H1 (cell line): ENCODE measurements around the gene POLRMT. TPM values are rescaled to one million over a fixed set of nuclear protein-coding genes. Genes with fewer than 3 reads are reported as not detected.
A peak's percentile ranks its signal among the peaks of the same experiment; 100 is the strongest.

ENCODE experiments used
- CTCF ChIA-PET: fragments of 300-600 bp; sonication (Branson Sonifier 250); formaldehyde crosslinking; loops from one replicate; lab custom pipeline; 2021; ENCODE audit not compliant: partially characterized antibody; lab: Charles Lee
- POLR2A ChIA-PET: fragments of 300-600 bp; sonication (Branson Sonifier 250); formaldehyde crosslinking; loops from one replicate; lab custom pipeline; 2021; ENCODE audit warnings: inconsistent platforms; ENCODE audit not compliant: partially characterized antibody; lab: Charles Lee
- DNase-seq, 2 experiments: peaks; one replicate each; pipeline versions ENCODE4 v3.0.0 to v3.0.0-alpha.2; 2010 to 2022; ENCODE audit warnings: low spot score in 2 of 2, low read depth in 1 of 2, mixed read lengths in 1 of 2
- FAIRE-seq: peaks from 2 replicates; lab custom pipeline; 2011; peaks lifted over from hg19 to GRCh38; lab: Jason Lieb, UNC
- H2AFZ ChIP-seq: 2 replicates; pipeline ENCODE4 v1.8.1; 2012; ENCODE audit warnings: low read length, inconsistent platforms
- H2AK5ac ChIP-seq: 2 replicates; pipeline ENCODE4 v1.6.1; 2013; ENCODE audit warnings: low read depth, low read length
- H2BK120ac ChIP-seq: replicated peaks from 2 replicates; pipeline ENCODE3; 2013; ENCODE audit warnings: low read depth, low read length, inconsistent platforms
- H2BK12ac ChIP-seq: 2 replicates; pipeline ENCODE4 v1.6.1; 2013; ENCODE audit warnings: low read depth, low read length
- H2BK15ac ChIP-seq: 2 replicates; pipeline ENCODE4 v1.6.1; 2013; ENCODE audit warnings: low read length
- H2BK20ac ChIP-seq: 2 replicates; pipeline ENCODE4 v1.6.1; 2013; ENCODE audit warnings: low read length
- H2BK5ac ChIP-seq: 2 replicates; pipeline ENCODE4 v1.6.1; 2013; ENCODE audit warnings: low read depth, low read length
- H3K14ac ChIP-seq: 2 replicates; pipeline ENCODE4 v1.6.1; 2013; ENCODE audit warnings: inconsistent platforms; ENCODE audit not compliant: insufficient read length
- H3K18ac ChIP-seq: 2 replicates; pipeline ENCODE4 v1.6.1; 2013; ENCODE audit warnings: low read length; ENCODE audit errors: extremely low read depth
- H3K23ac ChIP-seq: 2 replicates; pipeline ENCODE4 v1.6.1; 2013; ENCODE audit warnings: inconsistent platforms; ENCODE audit not compliant: insufficient read length
- H3K23me2 ChIP-seq: 2 replicates; pipeline ENCODE4 v1.6.1; 2013; ENCODE audit warnings: low read depth, low read length
- H3K27ac ChIP-seq: 2 replicates; pipeline ENCODE4 v1.6.1; 2011; ENCODE audit warnings: low read depth, low read length, inconsistent platforms
- H3K27me3 ChIP-seq, 4 experiments: replicated peaks in 1 of 4; 1 replicate in 1 of 4; 2 replicates in 3 of 4; pipeline versions ENCODE4 v1.6.1 to v1.8.1; 2011 to 2013; ENCODE audit warnings: low read length in 3 of 4, mild to moderate bottlenecking in 3 of 4, inconsistent platforms in 2 of 4, mixed read lengths in 2 of 4, moderate library complexity in 1 of 4; ENCODE audit not compliant: control insufficient read depth in 3 of 4, insufficient read depth in 3 of 4; ENCODE audit errors: extremely low read depth in 1 of 4
- H3K36me3 ChIP-seq, 4 experiments: 2 replicates each; pipeline versions ENCODE4 v1.6.1 to v1.8.1; 2011 to 2013; ENCODE audit warnings: mild to moderate bottlenecking in 4 of 4, low read length in 3 of 4, moderate library complexity in 2 of 4, control low read depth in 1 of 4, inconsistent platforms in 1 of 4; ENCODE audit not compliant: insufficient read depth in 4 of 4, control insufficient read depth in 2 of 4
- H3K4ac ChIP-seq: replicated peaks from 2 replicates; pipeline ENCODE3; 2013; ENCODE audit warnings: low read length, low read depth, mixed read lengths, inconsistent platforms; ENCODE audit not compliant: insufficient read length
- H3K4me1 ChIP-seq, 4 experiments: replicated peaks in 1 of 4; 1 replicate in 1 of 4; 2 replicates in 3 of 4; pipeline versions ENCODE4 v1.6.1 to v1.8.1; 2011 to 2013; ENCODE audit warnings: low read length in 3 of 4, inconsistent platforms in 2 of 4, mixed read lengths in 1 of 4; ENCODE audit not compliant: insufficient read depth in 4 of 4, control insufficient read depth in 3 of 4
- H3K4me2 ChIP-seq, 2 experiments: 2 replicates each; pipeline versions ENCODE4 v1.6.1 to v1.8.1; 2011 to 2013; ENCODE audit warnings: low read depth in 2 of 2, low read length in 2 of 2, control low read depth in 1 of 2, inconsistent platforms in 1 of 2, mild to moderate bottlenecking in 1 of 2; ENCODE audit not compliant: insufficient read depth in 1 of 2
- H3K4me3 ChIP-seq, 4 experiments: fragments of 200-600, 300-600 bp in 1 of 4; sonication (generic), shearing (Covaris generic), sonication (Bioruptor Twin) in 1 of 4; 2 replicates each; pipeline versions ENCODE4 v1.5.1 to v1.8.1; 2011 to 2016; ENCODE audit warnings: low read length in 4 of 4, low read depth in 3 of 4, control low read depth in 2 of 4, inconsistent platforms in 2 of 4, mild to moderate bottlenecking in 2 of 4, mixed read lengths in 1 of 4, moderate library complexity in 1 of 4; ENCODE audit not compliant: insufficient read depth in 2 of 4; ENCODE audit errors: extremely low read depth in 1 of 4
- H3K56ac ChIP-seq: replicated peaks from 2 replicates; pipeline ENCODE3; 2013; ENCODE audit warnings: low read depth, mild to moderate bottlenecking, mixed read lengths, low read length, inconsistent platforms; ENCODE audit not compliant: insufficient read length
- H3K79me1 ChIP-seq: 2 replicates; pipeline ENCODE4 v1.6.1; 2013; ENCODE audit warnings: low read depth, low read length, control low read depth
- H3K79me2 ChIP-seq, 2 experiments: 2 replicates each; pipeline versions ENCODE4 v1.6.1 to v1.8.1; 2012 to 2013; ENCODE audit warnings: low read length in 2 of 2, mild to moderate bottlenecking in 2 of 2, inconsistent platforms in 1 of 2; ENCODE audit not compliant: insufficient read depth in 2 of 2, control insufficient read depth in 1 of 2
- H3K9ac ChIP-seq, 4 experiments: replicated peaks in 1 of 4; 1 replicate in 1 of 4; 2 replicates in 3 of 4; pipeline versions ENCODE4 v1.6.1 to v1.8.1; 2011 to 2013; ENCODE audit warnings: low read depth in 3 of 4, low read length in 3 of 4, control low read depth in 2 of 4, mild to moderate bottlenecking in 2 of 4, moderate library complexity in 2 of 4, inconsistent platforms in 1 of 4; ENCODE audit errors: extremely low read depth in 1 of 4
- H3K9me3 ChIP-seq, 2 experiments: 2 replicates each; pipeline versions ENCODE4 v1.6.1 to v1.8.1; 2012 to 2013; ENCODE audit warnings: mild to moderate bottlenecking in 2 of 2, moderate library complexity in 2 of 2, control low read depth in 1 of 2, inconsistent platforms in 1 of 2, low read depth in 1 of 2, low read length in 1 of 2, mixed read lengths in 1 of 2; ENCODE audit not compliant: insufficient read depth in 2 of 2
- H4K20me1 ChIP-seq, 2 experiments: replicated peaks in 1 of 2; 2 replicates each; pipeline versions ENCODE3 to v1.8.1; 2011 to 2013; ENCODE audit warnings: inconsistent platforms in 2 of 2, low read length in 2 of 2, mild to moderate bottlenecking in 1 of 2; ENCODE audit not compliant: insufficient read depth in 2 of 2, control insufficient read depth in 1 of 2
- H4K5ac ChIP-seq: 2 replicates; pipeline ENCODE4 v1.6.1; 2013; ENCODE audit warnings: low read length, low read depth, mixed read lengths, inconsistent platforms; ENCODE audit not compliant: insufficient read length
- H4K8ac ChIP-seq: 2 replicates; pipeline ENCODE4 v1.8.0; 2013; ENCODE audit warnings: mild to moderate bottlenecking, moderate library complexity, low read length, inconsistent platforms; ENCODE audit not compliant: insufficient read depth; ENCODE audit errors: extremely low read depth
- H4K91ac ChIP-seq: replicated peaks from 2 replicates; pipeline ENCODE3; 2013; ENCODE audit warnings: low read length, mixed read lengths, inconsistent platforms; ENCODE audit not compliant: insufficient read length
- ASH2L ChIP-seq: fragments of 200-600, 300-600 bp; sonication (generic); IDR thresholded peaks from one replicate; pipeline ENCODE4 v1.7.1; 2017; ENCODE audit warnings: low read length
- CBX8 ChIP-seq: fragments of 300-800, 300-1000 bp; sonication (generic); IDR thresholded peaks from 2 replicates; pipeline ENCODE4 v1.7.1; 2016; ENCODE audit warnings: low read depth, low read length, borderline replicate concordance
- HDAC6 ChIP-seq: IDR thresholded peaks from one replicate; pipeline ENCODE4 v1.7.1; 2012; ENCODE audit warnings: low read depth, mild to moderate bottlenecking, inconsistent platforms, low read length, moderate library complexity
- PHF8 ChIP-seq: fragments of 200-600 bp; sonication (generic); conservative IDR thresholded peaks from 2 replicates; pipeline ENCODE4 v1.7.1; 2012; ENCODE audit warnings: low read depth, mild to moderate bottlenecking, inconsistent platforms, low read length, moderate library complexity
- POLR2AphosphoS5 ChIP-seq: IDR thresholded peaks from 2 replicates; pipeline ENCODE4 v1.6.1; 2011; ENCODE audit warnings: low read depth, low read length
- SIN3A ChIP-seq, 2 experiments: IDR thresholded peaks in 1 of 2; conservative IDR thresholded peaks in 1 of 2; 2 replicates each; pipeline ENCODE4 v1.6.1; 2011 to 2012; ENCODE audit warnings: low read length in 2 of 2, improper control_type of control experiment in 1 of 2, low read depth in 1 of 2, mild to moderate bottlenecking in 1 of 2
- SIX5 ChIP-seq: IDR thresholded peaks from 2 replicates; pipeline ENCODE4 v1.6.1; 2011; ENCODE audit warnings: mild to moderate bottlenecking, low read depth, low read length
- SP2 ChIP-seq: IDR thresholded peaks from 2 replicates; pipeline ENCODE4 v1.6.1; 2012; ENCODE audit warnings: mild to moderate bottlenecking, low read length, inconsistent platforms
- ZNF274 ChIP-seq: IDR thresholded peaks from 2 replicates; pipeline ENCODE4 v1.7.0; 2012; ENCODE audit warnings: low read length, borderline replicate concordance; ENCODE audit errors: extremely low read depth
- WGBS, 2 experiments: shearing (Covaris generic) in 1 of 2; methylation state at CpG; one replicate each; pipeline versions ENCODE4 v1.1.6 to v1.1.7; 2013 to 2015; ENCODE audit warnings: low lambda C conversion rate in 2 of 2, mixed read lengths in 2 of 2, inconsistent platforms in 1 of 2, low coverage in 1 of 2, missing lambda C conversion rate in 1 of 2; ENCODE audit not compliant: insufficient replicate concordance in 2 of 2, insufficient coverage in 1 of 2, insufficient read length in 1 of 2; ENCODE audit errors: extremely low coverage in 1 of 2, missing lambda C conversion rate in 1 of 2; 5-methylcytosine and 5-hydroxymethylcytosine counted together
- polyA plus RNA-seq, 7 experiments: library from polyadenylated mRNA; depleted of rRNA in 3 of 7; stranded (reverse) in 5 of 7; unstranded in 2 of 7; fragments of >200 nt in 5 of 7; fragments of 200-250 nt in 2 of 7; gene quantifications; 1 replicate in 5 of 7; 2 replicates in 1 of 7; 4 replicates in 1 of 7; pipeline versions ENCODE4 v1.2.1 to v1.2.3, GENCODE V29; 2011 to 2013; ENCODE audit warnings: missing spikeins in 2 of 7, mixed read lengths in 2 of 7
- total RNA-seq: library from RNA; stranded (reverse); fragmentation: NEBNext Ultra II Directional; extraction: Animal tissue kit (Norgen Biotek cat#: 25700); gene quantifications from 2 replicates; pipeline ENCODE4 v1.2.1, GENCODE V29; 2021
- TF ChIP-seq, protein P1 (sequence below): IDR thresholded peaks from 2 replicates; pipeline ENCODE4 v1.6.1; 2011; ENCODE audit warnings: low read depth, mild to moderate bottlenecking, low read length; ENCODE audit not compliant: insufficient read depth

POLRMT gene
- total and polyA plus RNA-seq, 2 of the 8 experiments (the other 6 are each of a cell fraction or from before 2014, with no cell fraction given): 93.0 to 111 TPM

DNA sequence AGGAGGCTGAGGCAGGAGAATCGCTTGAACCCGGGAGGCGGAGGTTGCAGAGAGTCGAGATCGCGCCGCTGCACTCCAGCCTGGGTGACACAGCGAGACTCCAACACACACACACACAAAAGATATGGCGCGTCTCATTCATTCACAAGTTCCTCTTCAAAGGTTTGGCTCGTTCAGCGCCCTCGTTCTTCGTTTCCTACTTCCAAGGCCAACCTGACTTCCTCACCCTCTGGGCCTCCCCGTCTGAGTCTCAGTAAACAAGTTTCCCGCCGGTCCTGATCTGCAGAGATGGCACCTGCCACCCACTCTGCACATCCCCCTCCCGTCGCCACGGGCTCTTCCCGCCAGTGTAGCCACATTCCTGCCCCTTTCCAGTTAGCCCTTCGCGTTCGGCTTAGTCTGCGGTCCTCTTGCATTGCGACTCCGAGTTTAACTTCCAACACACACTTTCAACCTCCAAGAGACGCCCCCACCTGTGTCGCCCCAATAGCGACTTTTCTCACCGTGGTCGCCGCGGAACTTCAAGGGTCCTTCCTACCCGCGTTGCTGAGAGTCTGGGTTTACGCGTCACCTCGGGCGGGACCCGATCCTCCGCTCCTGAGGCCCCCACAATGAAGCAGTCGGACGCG, 62.3 kb downstream of the POLRMT start:
- Histone ChIP-seq H4K20me1 (peaks cover 8 to 15% of the 10 kb centered on the region in 2 experiments), H2BK5ac (peak overlapping the region; percentile 96), H4K5ac (peak overlapping the region; percentile 75), H4K91ac (peak overlapping the region; percentile 99), H3K23ac (no peak overlapping the region), H3K79me1 (0 out of 2 replicates have a peak, but pooled peaks cover 2% of the 10 kb centered on the region), H3K23me2 (peaks cover 11% of the 10 kb centered on the region; the same call in 1 of the 2 replicates), H3K4ac (peak overlapping the region; percentile 71), H4K8ac (peak overlapping the region; percentile 88), H3K27me3 (peaks cover 0 to 3% (median 0%) of the 10 kb centered on the region in 4 experiments; a peak in 1 of 7 replicates), H2BK12ac (peak overlapping the region; percentile 86), H3K4me3 (peak overlapping the region; percentile 43 to 96 (median 76)), H3K27ac (peak overlapping the region; percentile 64; the same call in 1 of the 2 replicates), H3K18ac (peak overlapping the region; percentile 85), H2BK20ac (peak overlapping the region; percentile 28; the same call in 1 of the 2 replicates), H3K4me1 (peaks cover 0 to 18% (median 10%) of the 10 kb centered on the region in 4 experiments; a peak in 5 of 7 replicates), H3K14ac (peak overlapping the region; percentile 20), H3K9ac (peak overlapping the region; percentile 56 to 90 (median 76)), H2AK5ac (peak overlapping the region; percentile 17; the same call in 1 of the 2 replicates), H3K9me3 (peaks cover 0 to 5% of the 10 kb centered on the region in 2 experiments; a peak in 1 of 4 replicates), H2BK15ac (peak overlapping the region; percentile 92), H3K4me2 (peak overlapping the region; percentile 86 to 99), H2BK120ac (peak overlapping the region; percentile 96), H3K56ac (peak overlapping the region; percentile 86), H3K79me2 (peaks cover 29 to 36% of the 10 kb centered on the region in 2 experiments; a peak in 3 of 4 replicates), H2AFZ (peak overlapping the region; percentile 10; the same call in 1 of the 2 replicates), H3K36me3 (peaks cover 0 to 3% (median 0%) of the 10 kb centered on the region in 4 experiments; a peak in 3 of 8 replicates)
- FAIRE-seq: no peak
- DNase-seq: peak in 1 of 2 experiments; percentile 77
- CTCF ChIA-PET: no interaction called here
- POLR2A ChIA-PET: interaction anchor here (0.8 to 2.4 kb wide), 27 partner anchors 11 to 157 kb away, joined by 3 to 12 read pairs (median 4); partner anchors contain the start of gene CDC34
- WGBS, 2 experiments: 6% methylated on average over 45 of the region's 45 CpGs; no CpG with 5 or more reads in 1 of the 2 experiments
- TF ChIP-seq, protein P1, sequence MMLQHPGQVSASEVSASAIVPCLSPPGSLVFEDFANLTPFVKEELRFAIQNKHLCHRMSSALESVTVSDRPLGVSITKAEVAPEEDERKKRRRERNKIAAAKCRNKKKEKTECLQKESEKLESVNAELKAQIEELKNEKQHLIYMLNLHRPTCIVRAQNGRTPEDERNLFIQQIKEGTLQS: no peak
- no peak for TF ChIP-seq ZNF274
- no peak for TF ChIP-seq SIX5
- no peak for TF ChIP-seq HDAC6
- TF ChIP-seq ASH2L: peak; percentile 47
- no peak for TF ChIP-seq SP2
- peak; percentile 48; the same call in 1 of the 2 replicates for TF ChIP-seq PHF8
- peak; percentile 54 for TF ChIP-seq POLR2AphosphoS5
- TF ChIP-seq SIN3A (conservative IDR thresholded peaks at IDR 0.05 in 1 of 2, IDR thresholded peaks at IDR 0.05 in 1 of 2; ENCODE audit: low read depth in 1 of 2, low read length in 2 of 2): no peak
- TF ChIP-seq CBX8: no peak
